Heart right ventricle (tissue), 16 donors: Measurements from ENCODE around the gene SOS1. TPM values are rescaled to one million over a fixed set of nuclear protein-coding genes. Genes with fewer than 3 reads are reported as not detected.

Experiments used
- ATAC-seq, 8 donors: fragments of 200-7000 bp; cut with Tn5 transposase; one replicate each; pipeline ENCODE4 v1.9.1; 2020; ENCODE audit warnings: mild to moderate bottlenecking in 8 of 8, moderate library complexity in 8 of 8, moderate number of reproducible peaks in 1 of 8
- DNase-seq, 2 donors: peaks; one replicate each; pipeline ENCODE4 v3.0.0-alpha.2; 2020
- H3K27ac ChIP-seq, 10 donors: fragments of 200-600 bp; sonication (generic) in 2 of 10; one replicate each; pipeline versions ENCODE4 v1.5.0 to v1.8.0; 2020 to 2022; ENCODE audit warnings: mild to moderate bottlenecking in 3 of 10
- H3K27me3 ChIP-seq, 7 donors: fragments of 200-600 bp; one replicate each; pipeline ENCODE4 v1.8.0; 2021 to 2022; ENCODE audit warnings: mild to moderate bottlenecking in 2 of 7
- H3K36me3 ChIP-seq, 9 donors: fragments of 200-600 bp; sonication (generic) in 1 of 9; one replicate each; pipeline versions ENCODE4 v1.5.0 to v1.8.0; 2020 to 2022; ENCODE audit warnings: mild to moderate bottlenecking in 2 of 9
- H3K4me1 ChIP-seq, 9 donors: fragments of 200-600 bp; sonication (generic) in 1 of 9; one replicate each; pipeline versions ENCODE4 v1.5.0 to v1.8.0; 2020 to 2022; ENCODE audit warnings: mild to moderate bottlenecking in 4 of 9
- H3K4me3 ChIP-seq, 10 donors: fragments of 200-600 bp; sonication (generic) in 2 of 10; one replicate each; pipeline versions ENCODE4 v1.5.0 to v1.8.0; 2020 to 2022; ENCODE audit warnings: mild to moderate bottlenecking in 7 of 10, moderate library complexity in 2 of 10
- H3K9me3 ChIP-seq, 11 donors: fragments of 200-600 bp in 10 of 11; sonication (generic) in 2 of 11; one replicate each; pipeline versions ENCODE4 v1.5.0 to v1.8.0; 2013 to 2022; ENCODE audit warnings: mild to moderate bottlenecking in 2 of 11, control low read depth in 1 of 11, moderate library complexity in 1 of 11
- WGBS, 2 donors: extraction: QIAGEN DNeasy Blood & Tissue Kit; methylation state at CpG; one replicate each; pipeline ENCODE4 v1.1.7; 2013; ENCODE audit warnings: inconsistent platforms in 1 of 2; 5-methylcytosine and 5-hydroxymethylcytosine counted together
- intact Hi-C, 10 donors: fragments of 100-400 bp; cut with DNase I; formaldehyde crosslinking; loops; one replicate each; pipeline versions ENCODE4 v1.11.1 to v1.14.2; 2022
- polyA plus RNA-seq, 2 donors: library from polyadenylated mRNA; stranded (reverse); fragments of 200-250 nt; gene quantifications; one replicate each; pipeline ENCODE4 v1.2.3, GENCODE V29; 2013
- total RNA-seq, 10 donors: library from RNA; stranded (reverse); fragmentation: NEBNext Ultra II Directional in 3 of 10; extraction: Animal tissue kit (Norgen Biotek cat#: 25700) in 3 of 10; gene quantifications; one replicate each; pipeline versions ENCODE4 v1.2.1 to v1.2.4, GENCODE V29; 2021 to 2023
- TF ChIP-seq, protein P1 (sequence below), 9 donors: fragments of 200-600 bp; sonication (generic) in 2 of 9; IDR thresholded peaks; one replicate each; pipeline versions ENCODE4 v1.5.0 to v1.8.0; 2021 to 2022; ENCODE audit warnings: antibody characterized with exemption in 9 of 9, mild to moderate bottlenecking in 5 of 9, moderate library complexity in 1 of 9
- donor health status: Arrhythmogenic right ventricular cardiomyopathy.
- donor health status: ischemic (EF 13 %, LVEDD 7.1; RV severe dilation, severe dysfunction).
- donor health status: healthy with polysubstance abuse.
- donor health status: DM: no; HTN: yes; CAD: no.
- donor health status: DM: no; HTN: no; CAD: no.
- donor health status: ischemic (EF 25% LVEDD 6.9; RV normal size, moderate dysfunction).
- donor health status: ischemic (EF 25% LVEDD 5.7; RV mildly dilated, moderate dysfunction).
- donor health status: healthy.
- donor health status: DM: yes; HTN: yes; CAD: no.
- donor health status: Ischemic cardiomyopathy.
- donor health status: ischemic (EF 35%, LVEDD 5.7; RV mildly dilated, moderate dysfunction).
- donor health status: nonischemic (EF 11% LVEDD 7.7; RV severe dilation, severe dysfunction).
- donor health status: DM: yes; HTN: yes; CAD: no.
- donor health status: PGD.
- donor health status: ischemic (EF 29% LVEDD 5.4; RV normal size, mild dysfunction).
- donor health status: nonischemic (EF 23%, LVEDD 6.1; RV moderate dilation, normal function).

Gene SOS1
- total and polyA plus RNA-seq, 12 donors = 5.8 to 37.8 (median 23.1) TPM

DNA sequence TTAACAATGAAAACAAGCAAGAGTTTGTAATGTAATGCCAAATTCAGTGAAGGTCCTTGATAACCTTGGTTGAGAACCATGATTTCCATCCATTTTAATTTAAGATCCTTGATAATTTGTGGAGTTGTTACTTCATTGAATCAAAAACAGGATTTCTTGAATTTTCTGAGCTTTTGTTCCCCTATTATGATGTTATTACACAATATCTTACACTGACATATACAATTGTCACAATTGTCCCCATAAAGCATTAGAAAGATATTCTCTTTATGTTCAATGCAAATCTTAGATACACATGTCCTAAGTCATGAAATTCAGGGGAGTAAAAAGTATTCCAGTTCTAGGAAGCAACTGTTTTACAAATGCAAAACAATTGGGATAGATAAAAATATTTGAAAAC lies 147.6 kb downstream of the SOS1 start:
- intact Hi-C loops = no loop called here
- H3K36me3 ChIP-seq = peaks cover 0 to 8% (median 0%) of the 10 kb centered on the region in 9 donors
- TF ChIP-seq, protein P1, sequence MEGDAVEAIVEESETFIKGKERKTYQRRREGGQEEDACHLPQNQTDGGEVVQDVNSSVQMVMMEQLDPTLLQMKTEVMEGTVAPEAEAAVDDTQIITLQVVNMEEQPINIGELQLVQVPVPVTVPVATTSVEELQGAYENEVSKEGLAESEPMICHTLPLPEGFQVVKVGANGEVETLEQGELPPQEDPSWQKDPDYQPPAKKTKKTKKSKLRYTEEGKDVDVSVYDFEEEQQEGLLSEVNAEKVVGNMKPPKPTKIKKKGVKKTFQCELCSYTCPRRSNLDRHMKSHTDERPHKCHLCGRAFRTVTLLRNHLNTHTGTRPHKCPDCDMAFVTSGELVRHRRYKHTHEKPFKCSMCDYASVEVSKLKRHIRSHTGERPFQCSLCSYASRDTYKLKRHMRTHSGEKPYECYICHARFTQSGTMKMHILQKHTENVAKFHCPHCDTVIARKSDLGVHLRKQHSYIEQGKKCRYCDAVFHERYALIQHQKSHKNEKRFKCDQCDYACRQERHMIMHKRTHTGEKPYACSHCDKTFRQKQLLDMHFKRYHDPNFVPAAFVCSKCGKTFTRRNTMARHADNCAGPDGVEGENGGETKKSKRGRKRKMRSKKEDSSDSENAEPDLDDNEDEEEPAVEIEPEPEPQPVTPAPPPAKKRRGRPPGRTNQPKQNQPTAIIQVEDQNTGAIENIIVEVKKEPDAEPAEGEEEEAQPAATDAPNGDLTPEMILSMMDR (IDR thresholded peaks at IDR 0.05) = no peak
- H3K27me3 ChIP-seq = no peaks in the 10 kb centered on the region
- peaks cover 0 to 6% (median 0%) of the 10 kb centered on the region in 9 donors for H3K4me1 ChIP-seq
- ATAC-seq (no peak), DNase-seq (no peak)
- H3K27ac ChIP-seq = no peak overlapping the region
- H3K9me3 ChIP-seq = no peaks in the 10 kb centered on the region
- H3K4me3 ChIP-seq = no peak overlapping the region

DNA sequence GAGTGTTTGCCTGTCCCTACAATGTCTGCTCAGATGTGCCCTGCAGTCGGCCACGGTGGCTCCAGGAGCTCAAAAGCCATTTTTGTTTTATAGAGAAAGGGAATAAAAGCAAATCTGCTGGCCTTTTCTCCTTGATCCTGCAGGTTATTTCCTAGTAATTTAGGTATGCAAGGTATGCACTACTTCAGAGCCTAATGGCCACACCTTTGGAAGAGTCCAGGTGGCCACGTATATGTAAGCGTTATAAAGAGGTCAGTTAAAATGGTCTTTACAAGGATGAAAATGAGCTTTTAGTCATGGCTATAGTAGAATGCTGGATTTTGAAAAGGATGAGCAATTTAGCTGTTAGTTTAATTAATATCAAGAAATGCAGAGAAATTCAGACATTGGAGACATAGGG lies 149.5 kb downstream of the SOS1 start:
- Histone ChIP-seq H3K36me3 (no peaks in the 10 kb centered on the region), H3K27me3 (no peaks in the 10 kb centered on the region), H3K9me3 (no peaks in the 10 kb centered on the region), H3K4me1 (peaks cover 0 to 6% (median 0%) of the 10 kb centered on the region in 9 donors), H3K4me3 (no peak overlapping the region), H3K27ac (no peak overlapping the region)
- no peak for DNase-seq
- WGBS, 2 donors = 98% methylated on average over 4 of the region's 4 CpGs
- intact Hi-C loops = no loop called here
- TF ChIP-seq, protein P1 (IDR thresholded peaks at IDR 0.05) = no peak
- ATAC-seq = no peak

DNA sequence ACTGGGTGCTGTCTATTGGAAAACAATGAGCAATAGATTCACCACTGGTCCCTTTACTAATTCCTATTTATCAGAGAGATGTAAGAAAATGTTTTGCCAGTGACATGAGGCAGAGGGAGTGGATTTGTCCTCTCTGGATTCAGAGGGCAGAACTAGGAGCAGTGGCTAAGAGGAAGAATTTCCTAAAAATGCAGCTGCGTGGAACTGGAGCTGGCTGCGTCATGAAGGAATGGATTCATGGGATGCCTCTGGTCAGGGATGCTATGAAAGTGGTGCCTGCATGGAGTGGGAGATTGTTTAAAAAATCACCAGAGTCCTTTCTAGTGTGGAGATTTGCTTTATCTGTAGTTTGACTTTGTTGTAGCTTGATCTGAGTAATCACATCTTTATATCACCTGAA lies 152.8 kb downstream of the SOS1 start:
- Histone ChIP-seq H3K4me3 (no peak overlapping the region), H3K27ac (no peak overlapping the region), H3K4me1 (peaks cover 0 to 6% (median 0%) of the 10 kb centered on the region in 9 donors), H3K9me3 (no peaks in the 10 kb centered on the region), H3K36me3 (no peaks in the 10 kb centered on the region), H3K27me3 (no peaks in the 10 kb centered on the region)
- 95 to 98% methylated on average over 2 of the region's 2 CpGs for WGBS, 2 donors
- no peak for DNase-seq
- TF ChIP-seq, protein P1 (IDR thresholded peaks at IDR 0.05) = no peak
- intact Hi-C loops = no loop called here
- ATAC-seq = no peak

DNA sequence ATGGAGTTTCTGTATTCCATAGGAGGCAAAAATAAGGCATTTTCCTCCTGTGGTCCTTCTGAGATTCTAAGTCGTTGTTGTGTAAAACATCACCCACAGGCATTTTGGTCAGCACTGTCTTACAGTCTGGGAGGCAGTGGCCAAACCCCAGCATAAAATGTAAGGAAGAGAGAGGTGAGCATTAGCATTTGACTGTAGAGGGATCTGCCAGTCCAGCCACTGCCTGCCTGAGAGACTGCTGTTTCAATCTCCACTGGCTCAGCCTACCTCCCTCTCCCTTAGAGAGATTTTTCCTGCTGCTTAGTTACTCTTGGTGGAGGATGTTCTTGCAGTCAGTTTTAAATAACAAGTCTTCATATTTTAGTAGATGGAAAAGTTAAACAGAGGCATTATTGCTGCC lies 154.2 kb downstream of the SOS1 start:
- intact Hi-C loops = no loop called here
- DNase-seq = no peak
- TF ChIP-seq, protein P1 (IDR thresholded peaks at IDR 0.05) = no peak
- Histone ChIP-seq H3K4me1 (no peaks in the 10 kb centered on the region), H3K4me3 (no peak overlapping the region), H3K36me3 (no peaks in the 10 kb centered on the region), H3K9me3 (no peaks in the 10 kb centered on the region), H3K27ac (no peak overlapping the region), H3K27me3 (no peaks in the 10 kb centered on the region)
- 74 to 83% methylated on average over 1 of the region's 1 CpG for WGBS, 2 donors
- ATAC-seq = no peak

DNA sequence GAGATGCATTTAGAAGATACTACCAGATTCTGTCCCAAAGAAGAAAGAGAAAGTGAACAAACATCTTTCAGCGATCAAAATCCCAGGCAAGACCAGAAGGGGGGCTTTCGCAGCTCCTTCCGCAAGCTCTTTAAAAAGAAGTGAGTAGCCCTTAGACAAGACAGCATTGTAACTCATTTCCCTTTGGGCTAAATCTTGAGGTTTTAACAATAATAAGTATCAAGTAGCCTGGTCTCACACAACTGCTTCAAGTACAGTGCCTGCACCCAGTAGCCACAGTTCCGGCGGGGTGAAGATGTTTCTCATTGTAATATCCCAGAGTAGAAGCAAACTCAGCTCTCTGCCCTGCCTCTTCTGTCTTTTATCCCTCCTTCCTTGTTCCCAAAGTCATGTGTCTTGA lies 154.8 kb downstream of the SOS1 start:
- TF ChIP-seq, protein P1 (IDR thresholded peaks at IDR 0.05) = no peak
- no peaks in the 10 kb centered on the region for H3K27me3 ChIP-seq
- no peaks in the 10 kb centered on the region for H3K4me1 ChIP-seq
- H3K36me3 ChIP-seq = no peaks in the 10 kb centered on the region
- WGBS, 2 donors = 95 to 96% methylated on average over 5 of the region's 5 CpGs
- DNase-seq = no peak
- no peak overlapping the region for H3K27ac ChIP-seq
- no peaks in the 10 kb centered on the region for H3K9me3 ChIP-seq
- H3K4me3 ChIP-seq = no peak overlapping the region
- intact Hi-C loops = no loop called here
- no peak for ATAC-seq
